ENCODE measurements around the gene IL3. TPM values are rescaled to one million over a fixed set of nuclear protein-coding genes. Genes with fewer than 3 reads are reported as not detected.

The IL3 gene
- total RNA-seq, 2 experiments from 2014 or later: not detected

- Histone ChIP-seq H3K79me2 (ENCODE audit: insufficient read depth, low read depth, low read length) (no peaks in the 10 kb centered on the region), H3K27ac (ENCODE audit: low read depth, low read length, poor library complexity, severe bottlenecking) (no peak within 1 kb of the TSS), H2AFZ (ENCODE audit: low read length) (no peak within 1 kb of the TSS), H3K9me3 (ENCODE audit: low read length) (no peaks in the 10 kb centered on the region), H3K4me3 (ENCODE audit: low read depth, low read length, poor library complexity, severe bottlenecking) (no peak within 1 kb of the TSS), H3K4me2 (ENCODE audit: low read length) (peak within 1 kb of the TSS; percentile 30; the same call in 1 of the 2 replicates), H4K20me1 (ENCODE audit: insufficient read depth, low read length) (no peaks in the 10 kb centered on the region), H3K9me2 (ENCODE audit: insufficient read depth, low read length) (no peaks in the 10 kb centered on the region), H3K36me3 (ENCODE audit: insufficient read depth, low read length) (no peaks in the 10 kb centered on the region), H3K4me1 (ENCODE audit: insufficient read depth, low read length, poor library complexity, severe bottlenecking) (no peaks in the 10 kb centered on the region)
- CTCF ChIA-PET (ENCODE audit: unreplicated experiment): no interaction called here
- POLR2A ChIA-PET: interaction anchor here (0.6 kb wide), 1 partner anchor 822 kb away, joined by 3 read pairs; no protein-coding TSS in a partner anchor
- DNase-seq (ENCODE audit: low spot score): no peak
- TF ChIP-seq CTCF (conservative IDR thresholded peaks at IDR 0.05; ENCODE audit: low read length): no peak
- TF ChIP-seq EZH2phosphoT487 (IDR thresholded peaks at IDR 0.05; ENCODE audit: borderline replicate concordance, low read depth, low read length): no peak
- intact Hi-C loops (cut with micrococcal nuclease; ENCODE audit: unreplicated experiment): no loop called here
- no TSS peak for BruUV-seq (replicated peaks)
Observed at GRCh38 chr5:132011622-132012343, 48.7 kb upstream of the IL3 start, which contains the start of gene ACSL6. Gene ACSL6 (minus strand): TSS chr5:132011658. CDS start chr5:132011553, 105 bp downstream.

GRCh38 chr5:132012371-132013005 lies 48.0 kb upstream of the IL3 start:
- H3K4me2 ChIP-seq (ENCODE audit: low read length): no peak overlapping the region
- no peaks in the 10 kb centered on the region for H3K79me2 ChIP-seq (ENCODE audit: insufficient read depth, low read depth, low read length)
- intact Hi-C loops (cut with micrococcal nuclease; ENCODE audit: unreplicated experiment): no loop called here
- H4K20me1 ChIP-seq (ENCODE audit: insufficient read depth, low read length): no peaks in the 10 kb centered on the region
- ChIA-PET CTCF (ENCODE audit: unreplicated experiment) (no interaction called here), POLR2A (interaction anchor here (0.6 kb wide), 1 partner anchor 822 kb away, joined by 3 read pairs; no protein-coding TSS in a partner anchor)
- H3K9me3 ChIP-seq (ENCODE audit: low read length): no peaks in the 10 kb centered on the region
- DNase-seq (ENCODE audit: low spot score): no peak
- H3K36me3 ChIP-seq (ENCODE audit: insufficient read depth, low read length): no peaks in the 10 kb centered on the region
- no peak overlapping the region for H3K27ac ChIP-seq (ENCODE audit: low read depth, low read length, poor library complexity, severe bottlenecking)
- no peak overlapping the region for H3K4me3 ChIP-seq (ENCODE audit: low read depth, low read length, poor library complexity, severe bottlenecking)
- no TSS peak for BruUV-seq (replicated peaks)
- no peak overlapping the region for H2AFZ ChIP-seq (ENCODE audit: low read length)
- H3K9me2 ChIP-seq (ENCODE audit: insufficient read depth, low read length): no peaks in the 10 kb centered on the region
- TF ChIP-seq EZH2phosphoT487 (IDR thresholded peaks at IDR 0.05; ENCODE audit: borderline replicate concordance, low read depth, low read length) (no peak), CTCF (conservative IDR thresholded peaks at IDR 0.05; ENCODE audit: low read length) (no peak)
- no peaks in the 10 kb centered on the region for H3K4me1 ChIP-seq (ENCODE audit: insufficient read depth, low read length, poor library complexity, severe bottlenecking)

All from OCI-LY7 (cell line).